ENCODE data around the gene PRDM1. TPM values are rescaled to one million over a fixed set of nuclear protein-coding genes. Genes with fewer than 3 reads are reported as not detected.

Gene PRDM1
- polyA plus RNA-seq, 1 experiment = 3.7 TPM

GRCh38 chr6:106066989-106067388, 19.1 kb upstream of the PRDM1 start:
- POLR2A ChIA-PET = no interaction called here
- H3K9me3 ChIP-seq (ENCODE audit: control insufficient read depth, insufficient read depth, low read length) = no peaks in the 10 kb centered on the region
- H3K27ac ChIP-seq (ENCODE audit: low read depth, low read length) = no peak overlapping the region
- CTCF ChIA-PET = no interaction called here
- TF ChIP-seq CTCF (IDR thresholded peaks at IDR 0.05; ENCODE audit: low read depth, low read length) = no peak
- H3K27me3 ChIP-seq (ENCODE audit: control insufficient read depth, insufficient read depth, low read length) = no peaks in the 10 kb centered on the region
- DNase-seq (ENCODE audit: low read depth, low spot score) = no peak
- H3K4me3 ChIP-seq (ENCODE audit: low read depth, low read length) = no peak overlapping the region

GRCh38 chr6:106069478-106069877, 16.7 kb upstream of the PRDM1 start:
- POLR2A ChIA-PET = no interaction called here
- no peak for TF ChIP-seq CTCF (IDR thresholded peaks at IDR 0.05; ENCODE audit: low read depth, low read length)
- H3K9me3 ChIP-seq (ENCODE audit: control insufficient read depth, insufficient read depth, low read length) = no peaks in the 10 kb centered on the region
- H3K27ac ChIP-seq (ENCODE audit: low read depth, low read length) = no peak overlapping the region
- no peak overlapping the region for H3K4me3 ChIP-seq (ENCODE audit: low read depth, low read length)
- H3K27me3 ChIP-seq (ENCODE audit: control insufficient read depth, insufficient read depth, low read length) = no peaks in the 10 kb centered on the region
- DNase-seq (ENCODE audit: low read depth, low spot score) = peak; percentile 76
- CTCF ChIA-PET = interaction anchor here (1.0 kb wide), 1 partner anchor 154 kb away, joined by 8 read pairs; no protein-coding TSS in a partner anchor

- H3K9me3 ChIP-seq (ENCODE audit: control insufficient read depth, insufficient read depth, low read length) = no peaks in the 10 kb centered on the region
- ChIA-PET CTCF (no interaction called here), POLR2A (no interaction called here)
- TF ChIP-seq CTCF (IDR thresholded peaks at IDR 0.05; ENCODE audit: low read depth, low read length) = no peak
- no peaks in the 10 kb centered on the region for H3K27me3 ChIP-seq (ENCODE audit: control insufficient read depth, insufficient read depth, low read length)
- H3K27ac ChIP-seq (ENCODE audit: low read depth, low read length) = no peak overlapping the region
- no peak overlapping the region for H3K4me3 ChIP-seq (ENCODE audit: low read depth, low read length)
- no peak for DNase-seq (ENCODE audit: low read depth, low spot score)
Measured at GRCh38 chr6:106070636-106071035, 15.5 kb upstream of the PRDM1 start.

- Histone ChIP-seq H3K9me3 (ENCODE audit: control insufficient read depth, insufficient read depth, low read length) (no peaks in the 10 kb centered on the region), H3K27ac (ENCODE audit: low read depth, low read length) (no peak overlapping the region), H3K4me3 (ENCODE audit: low read depth, low read length) (no peak overlapping the region), H3K27me3 (ENCODE audit: control insufficient read depth, insufficient read depth, low read length) (no peaks in the 10 kb centered on the region)
- no peak for DNase-seq (ENCODE audit: low read depth, low spot score)
- no peak for TF ChIP-seq CTCF (IDR thresholded peaks at IDR 0.05; ENCODE audit: low read depth, low read length)
- POLR2A ChIA-PET = interaction anchor here (0.9 kb wide), 1 partner anchor 83 kb away, joined by 8 read pairs; no protein-coding TSS in a partner anchor
- CTCF ChIA-PET = interaction anchor here (0.7 kb wide), 1 partner anchor 90 kb away, joined by 5 read pairs; no protein-coding TSS in a partner anchor
Measured at GRCh38 chr6:106072501-106073090, 13.5 kb upstream of the PRDM1 start.

GRCh38 chr6:106074146-106074545, 12.0 kb upstream of the PRDM1 start:
- ChIA-PET POLR2A (no interaction called here), CTCF (interaction anchor here (1.6 kb wide), 1 partner anchor 227 kb away, joined by 3 read pairs; no protein-coding TSS in a partner anchor)
- Histone ChIP-seq H3K27ac (ENCODE audit: low read depth, low read length) (no peak overlapping the region), H3K4me3 (ENCODE audit: low read depth, low read length) (no peak overlapping the region), H3K27me3 (ENCODE audit: control insufficient read depth, insufficient read depth, low read length) (no peaks in the 10 kb centered on the region), H3K9me3 (ENCODE audit: control insufficient read depth, insufficient read depth, low read length) (no peaks in the 10 kb centered on the region)
- no peak for DNase-seq (ENCODE audit: low read depth, low spot score)
- no peak for TF ChIP-seq CTCF (IDR thresholded peaks at IDR 0.05; ENCODE audit: low read depth, low read length)

Data from AG04450 (cell line).